ENCODE data around the gene CCDC74A. TPM values are rescaled to one million over a fixed set of nuclear protein-coding genes. Genes with fewer than 3 reads are reported as not detected.
"Not testable (repeated sequence)": the region's sequence is repeated elsewhere in the genome, so short reads cannot be mapped to it uniquely, and the experiment has no call there.

Gene CCDC74A
- total RNA-seq: 2.2 and 2.5 TPM in 2 replicates

- not testable (repeated sequence) for DNase-seq (ENCODE audit: low read depth in 2 of 2)
Observed at GRCh38 chr2:131527131-131528001, at the start of gene CCDC74A. CCDC74A (plus strand) TSS chr2:131527888; CDS start chr2:131527971, 83 bp downstream.

DNA sequence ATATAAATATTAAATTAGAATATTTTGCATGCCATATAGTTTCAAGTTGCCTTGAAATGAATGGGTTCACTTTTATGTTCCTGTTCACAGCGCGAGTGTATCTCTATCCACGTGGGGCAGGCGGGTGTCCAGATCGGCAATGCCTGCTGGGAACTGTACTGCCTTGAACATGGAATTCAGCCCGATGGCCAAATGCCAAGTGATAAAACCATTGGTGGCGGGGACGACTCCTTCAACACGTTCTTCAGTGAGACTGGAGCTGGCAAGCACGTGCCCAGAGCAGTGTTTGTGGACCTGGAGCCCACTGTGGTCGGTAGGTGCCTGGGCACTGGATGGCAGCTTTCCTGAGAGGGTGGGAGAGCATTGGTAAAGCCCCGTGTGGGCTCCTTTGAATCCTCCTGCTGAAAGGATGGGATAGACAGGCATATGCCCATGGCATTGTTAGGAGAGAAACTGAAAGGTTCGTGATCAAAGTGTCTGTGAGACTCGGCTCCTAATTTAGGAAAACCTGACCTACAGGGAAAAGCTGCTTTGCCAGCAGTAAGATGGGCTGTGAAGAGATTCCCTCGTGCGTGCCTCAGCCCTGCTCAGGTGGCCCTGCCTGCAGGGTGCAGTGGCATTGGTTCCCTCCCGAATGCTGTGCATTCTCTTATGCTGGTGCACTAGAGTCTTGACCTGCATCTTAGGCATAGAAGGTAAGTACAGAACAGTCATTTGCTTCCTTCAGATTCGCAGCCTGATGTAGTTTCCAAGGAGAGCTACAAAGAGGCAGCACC, 49.4 kb upstream of the CCDC74A start:
- DNase-seq (ENCODE audit: low read depth in 2 of 2): not testable (repeated sequence)

DNA sequence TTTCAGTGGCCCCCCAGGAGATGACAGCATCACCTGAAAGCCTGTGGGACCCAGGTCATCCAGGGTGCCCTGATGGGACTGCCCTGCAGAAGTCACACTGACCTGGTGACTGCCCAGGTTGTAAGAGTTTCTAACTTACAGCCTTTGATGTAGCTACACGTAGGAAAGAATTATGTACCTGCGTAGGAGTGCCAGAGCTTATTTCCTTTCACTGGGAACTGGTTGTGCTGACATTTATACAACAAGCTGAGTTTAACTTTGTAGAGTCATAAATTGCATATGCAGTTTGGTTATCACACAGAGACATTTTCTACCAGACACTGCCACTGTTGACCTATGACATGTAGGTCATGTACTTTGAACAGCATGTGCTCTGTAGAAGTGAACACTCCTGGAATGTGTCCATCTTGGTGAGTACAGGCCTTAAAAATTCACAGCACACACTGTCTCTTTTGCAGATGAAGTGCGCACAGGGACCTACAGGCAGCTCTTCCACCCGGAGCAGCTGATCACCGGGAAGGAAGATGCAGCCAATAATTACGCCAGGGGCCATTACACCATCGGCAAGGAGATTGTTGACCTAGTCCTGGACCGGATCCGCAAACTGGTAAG, 48.7 kb upstream of the CCDC74A start:
- not testable (repeated sequence) for DNase-seq (ENCODE audit: low read depth in 2 of 2)

DNA sequence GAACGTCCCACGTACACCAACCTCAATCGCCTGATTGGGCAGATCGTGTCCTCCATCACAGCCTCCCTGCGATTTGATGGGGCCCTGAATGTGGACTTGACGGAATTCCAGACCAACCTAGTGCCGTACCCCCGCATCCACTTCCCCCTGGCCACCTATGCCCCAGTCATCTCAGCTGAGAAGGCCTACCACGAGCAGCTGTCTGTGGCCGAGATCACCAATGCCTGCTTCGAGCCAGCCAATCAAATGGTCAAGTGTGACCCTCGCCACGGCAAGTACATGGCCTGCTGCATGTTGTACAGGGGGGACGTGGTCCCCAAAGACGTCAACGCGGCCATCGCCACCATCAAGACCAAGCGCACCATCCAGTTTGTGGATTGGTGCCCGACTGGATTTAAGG, 47.3 kb upstream of the CCDC74A start:
- not testable (repeated sequence) for DNase-seq (ENCODE audit: low read depth in 2 of 2)

GRCh38 chr2:131482506-131483155, 45.1 kb upstream of the CCDC74A start:
- not testable (repeated sequence) for DNase-seq (ENCODE audit: low read depth in 2 of 2)

- DNase-seq (ENCODE audit: low read depth in 2 of 2): not testable (repeated sequence)
Observed at GRCh38 chr2:131483981-131484820, 43.5 kb upstream of the CCDC74A start.

GRCh38 chr2:131484906-131485460, 42.7 kb upstream of the CCDC74A start:
- not testable (repeated sequence) for DNase-seq (ENCODE audit: low read depth in 2 of 2)

DNA sequence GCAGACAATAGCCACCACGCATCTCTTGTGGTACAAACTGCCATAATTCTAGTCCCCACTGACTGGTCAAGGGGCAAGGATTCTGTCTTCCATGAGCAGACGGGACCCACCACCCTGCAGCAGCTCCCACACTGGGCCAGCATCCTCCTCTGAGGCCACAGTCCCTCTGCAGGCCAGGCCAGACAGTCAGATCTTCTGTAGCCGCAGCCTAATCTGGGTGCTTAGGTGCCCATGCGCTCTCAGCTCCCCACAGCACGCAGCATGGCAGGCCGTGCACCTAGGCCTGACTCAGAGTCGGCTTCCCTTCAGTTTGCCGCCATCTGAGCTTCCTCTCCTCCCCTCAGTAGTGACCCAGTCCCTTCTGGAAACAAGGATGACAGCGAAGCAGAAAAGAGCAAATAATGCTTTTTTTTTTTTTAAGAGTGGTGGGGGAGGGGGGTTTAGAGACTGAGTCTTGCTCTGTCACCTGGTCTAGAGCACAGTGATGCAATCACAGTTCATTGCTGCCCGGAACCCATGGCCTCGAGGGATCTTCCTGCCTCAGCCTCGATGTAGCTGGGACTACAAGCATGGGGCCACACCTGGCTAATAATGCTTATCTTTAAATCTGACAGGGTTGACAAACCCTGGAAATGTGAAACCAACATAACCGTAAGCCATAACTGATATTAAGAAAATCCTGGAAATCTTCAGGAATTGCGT, 41.3 kb upstream of the CCDC74A start:
- not testable (repeated sequence) for DNase-seq (ENCODE audit: low read depth in 2 of 2)

DNA sequence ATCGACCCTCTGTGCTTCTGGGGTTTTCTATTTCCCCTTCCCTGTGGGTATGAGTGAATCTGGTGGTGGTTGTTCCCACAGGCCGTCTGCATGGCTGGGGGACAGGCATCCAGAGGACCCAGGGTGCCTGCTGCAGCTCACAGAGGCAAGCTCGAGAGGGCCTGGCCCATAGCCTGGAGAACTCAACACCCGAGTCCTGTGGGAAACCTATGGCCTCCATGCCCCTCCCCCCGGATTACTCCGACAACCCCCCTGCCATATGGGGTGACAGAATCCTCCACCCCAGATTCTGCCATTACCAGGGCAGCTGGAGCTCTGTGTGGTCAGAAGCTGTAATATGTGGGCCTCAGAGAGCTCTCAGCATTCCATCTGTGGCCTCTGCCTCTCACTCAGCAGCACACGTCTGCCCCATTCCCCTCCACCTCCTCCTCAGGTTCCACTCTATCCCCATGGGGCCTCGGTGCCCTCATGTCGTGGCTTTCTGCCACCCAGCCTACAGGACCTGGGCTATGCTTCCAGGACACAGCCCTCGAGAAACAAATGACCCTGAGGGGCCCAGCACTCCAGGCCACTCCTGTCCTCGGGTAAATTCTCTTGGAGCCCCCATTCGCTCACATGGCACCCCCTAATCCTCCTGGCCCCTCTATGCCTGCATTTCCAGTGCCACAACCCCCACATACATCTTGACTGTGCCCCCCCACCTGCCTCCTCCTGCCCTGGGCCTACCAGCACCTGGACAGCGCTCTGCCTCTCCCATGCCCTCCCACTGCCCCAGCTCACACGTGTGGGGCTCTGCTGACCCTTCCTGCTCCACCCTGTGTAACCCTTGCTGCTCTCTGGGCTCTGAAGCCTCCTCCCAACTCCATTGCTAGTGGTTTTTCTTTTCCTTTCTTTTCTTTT, 39.1 kb upstream of the CCDC74A start:
- DNase-seq (ENCODE audit: low read depth in 2 of 2): no peak

- peak in 1 of 2 donors; percentile 5 for DNase-seq (ENCODE audit: low read depth in 2 of 2)
Observed at GRCh38 chr2:131490616-131491468, 36.8 kb upstream of the CCDC74A start.

GRCh38 chr2:131491469-131491836, 36.2 kb upstream of the CCDC74A start:
- not testable (repeated sequence) for DNase-seq (ENCODE audit: low read depth in 2 of 2)

- not testable (repeated sequence) for DNase-seq (ENCODE audit: low read depth in 2 of 2)
Observed at GRCh38 chr2:131492015-131492417, 35.7 kb upstream of the CCDC74A start, which contains the start of gene MZT2A. MZT2A (minus strand) TSS chr2:131492397; CDS start chr2:131492376, 21 bp downstream.

DNA sequence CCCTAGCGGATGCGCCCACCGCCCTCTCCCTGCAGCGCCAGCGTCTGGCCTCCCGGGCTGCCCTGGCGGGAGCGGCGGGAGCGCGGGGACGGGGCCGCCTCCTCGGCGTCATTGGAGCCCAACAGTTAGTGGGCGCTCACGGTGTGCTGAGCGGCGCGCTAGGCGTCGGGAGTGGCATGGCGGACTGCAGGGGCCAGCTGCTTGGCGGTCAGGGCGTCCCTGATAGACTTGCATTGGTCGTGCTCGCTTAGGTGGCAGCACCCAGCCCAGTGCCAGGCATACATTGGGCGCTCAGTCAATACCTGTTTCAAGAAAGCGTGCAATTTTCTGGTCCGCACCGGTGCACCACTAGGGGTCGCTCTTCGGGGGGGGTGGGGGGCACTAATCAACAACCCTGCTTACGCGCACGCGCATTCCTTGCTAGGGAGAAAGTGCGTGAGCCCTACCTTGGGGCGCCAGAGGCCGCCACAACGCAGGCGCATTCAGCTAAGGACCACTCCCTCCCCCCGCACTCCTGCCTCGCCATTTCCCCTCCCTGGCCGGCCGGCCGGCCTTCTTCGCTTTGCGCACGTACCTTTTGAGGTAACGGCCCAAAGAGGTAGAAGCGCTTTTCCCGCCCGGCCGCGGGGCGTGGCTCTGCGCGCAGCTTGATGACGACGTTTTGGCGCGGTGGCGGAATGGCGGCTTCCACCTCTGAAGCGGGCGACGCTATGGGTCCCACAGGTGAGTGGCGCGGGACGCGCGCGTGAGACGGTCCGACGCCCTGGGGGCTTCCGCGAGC, 35.1 kb upstream of the CCDC74A start:
- peak; percentile 89 to 94 for DNase-seq (ENCODE audit: low read depth in 2 of 2)

DNA sequence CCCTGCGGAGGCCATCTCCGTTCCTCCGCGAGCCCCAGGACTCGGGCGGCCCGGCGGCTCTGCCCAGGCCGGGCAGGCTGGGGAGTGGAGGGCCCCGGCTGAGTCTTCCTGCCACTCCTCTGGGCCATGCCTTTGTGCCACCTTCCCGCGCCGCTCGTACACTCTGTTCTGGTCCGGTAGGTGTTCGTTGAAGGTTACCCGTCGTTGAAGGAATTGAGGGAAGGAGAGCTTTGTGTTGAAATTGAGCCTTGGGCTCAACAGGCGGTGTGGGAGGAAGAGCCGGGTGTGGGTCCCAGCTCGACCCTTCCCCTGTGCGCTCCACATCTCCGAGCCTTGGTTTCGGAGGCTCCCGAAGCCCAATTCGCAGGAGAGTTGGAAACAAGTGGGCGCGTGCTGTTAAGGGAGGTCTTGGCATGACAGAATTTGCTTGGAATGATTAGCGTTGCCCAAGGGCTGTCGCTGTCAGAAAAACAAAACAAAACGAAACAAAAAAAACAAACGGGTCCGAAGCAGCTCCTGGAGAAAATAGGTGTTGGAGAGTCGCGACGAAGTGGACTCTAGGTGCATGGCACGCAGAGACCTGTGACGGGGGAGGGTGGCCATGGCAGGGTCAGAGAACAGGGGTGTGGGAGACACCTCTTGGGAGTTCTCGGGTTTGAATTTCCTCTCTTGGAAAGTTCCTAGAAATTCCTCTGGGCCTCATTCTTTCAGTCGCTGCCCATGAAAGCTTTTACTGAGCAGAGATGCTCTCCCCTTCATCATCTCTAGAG, 34.3 kb upstream of the CCDC74A start:
- DNase-seq (ENCODE audit: low read depth in 2 of 2): peak in 1 of 2 donors; percentile 4

- not testable (repeated sequence) for DNase-seq (ENCODE audit: low read depth in 2 of 2)
Observed at GRCh38 chr2:131495506-131495905, 32.2 kb upstream of the CCDC74A start.
